Breast epithelium (tissue), 4 donors: Measurements from ENCODE around the gene RNMT. TPM values are rescaled to one million over a fixed set of nuclear protein-coding genes. Genes with fewer than 3 reads are reported as not detected.

Experiments
- DNase-seq, 2 donors: peaks; one replicate each; pipeline ENCODE4 v3.0.0-alpha.2; 2019; ENCODE audit warnings: low spot score in 2 of 2
- H3K27ac ChIP-seq, 2 donors: fragments of 200-600 bp; sonication (generic) in 1 of 2; one replicate each; pipeline ENCODE4 v1.5.1; 2016 to 2019; ENCODE audit warnings: mild to moderate bottlenecking in 1 of 2
- H3K27me3 ChIP-seq, 2 donors: fragments of 200-600 bp; sonication (generic) in 1 of 2; one replicate each; pipeline versions ENCODE4 v1.5.1 to v1.6.0; 2017 to 2019; ENCODE audit warnings: control low read depth in 1 of 2, mild to moderate bottlenecking in 1 of 2
- H3K36me3 ChIP-seq: fragments of 200-600 bp; one replicate; pipeline ENCODE4 v1.5.1; 2019
- H3K4me1 ChIP-seq, 2 donors: fragments of 200-600 bp; sonication (generic); one replicate each; pipeline ENCODE4 v1.5.1; 2016 to 2019; ENCODE audit warnings: control low read depth in 1 of 2
- H3K4me3 ChIP-seq, 3 donors: fragments of 200-600 bp; sonication (generic); 1 replicate in 2 of 3; 2 replicates in 1 of 3; pipeline ENCODE4 v1.5.1; 2016 to 2019; ENCODE audit warnings: mild to moderate bottlenecking in 3 of 3, moderate library complexity in 2 of 3
- H3K9me3 ChIP-seq, 2 donors: fragments of 200-600 bp; sonication (generic) in 1 of 2; one replicate each; pipeline ENCODE4 v1.5.1; 2016 to 2019; ENCODE audit warnings: control low read depth in 1 of 2
- CTCF ChIP-seq, 3 donors: fragments of 450-650 bp; IDR thresholded peaks; one replicate each; pipeline ENCODE4 v1.5.1; 2016 to 2017; ENCODE audit warnings: antibody characterized with exemption in 3 of 3, mild to moderate bottlenecking in 3 of 3, moderate library complexity in 3 of 3
- POLR2A ChIP-seq: fragments of 450-650 bp; IDR thresholded peaks from one replicate; pipeline ENCODE4 v1.6.1; 2016; ENCODE audit warnings: antibody characterized with exemption, mild to moderate bottlenecking, moderate library complexity
- POLR2AphosphoS5 ChIP-seq, 3 donors: sonication (generic); formaldehyde crosslinking; IDR thresholded peaks; one replicate each; pipeline ENCODE4 v1.6.1; 2017; ENCODE audit warnings: antibody characterized with exemption in 3 of 3
- intact Hi-C: fragments of 100-400 bp; cut with DNase I; formaldehyde crosslinking; loops from one replicate; pipeline ENCODE4 v1.15.1; 2023; ENCODE audit warnings: low total_unique reads
- total RNA-seq, 3 donors: library from RNA; depleted of rRNA; stranded (reverse); fragments of >200 nt; gene quantifications; one replicate each; pipeline ENCODE4 v1.1.0, GENCODE V29; 2016

The RNMT gene
- total RNA-seq, 3 donors from 2014 or later: 20.5 to 36.0 (median 23.9) TPM

- H3K4me3 ChIP-seq: no peak overlapping the region
- no peaks in the 10 kb centered on the region for H3K27me3 ChIP-seq
- no peak overlapping the region for H3K27ac ChIP-seq
- no peaks in the 10 kb centered on the region for H3K9me3 ChIP-seq
- H3K36me3 ChIP-seq: no peaks in the 10 kb centered on the region
- H3K4me1 ChIP-seq: no peaks in the 10 kb centered on the region
- no peak for DNase-seq
- intact Hi-C loops: no loop called here
- TF ChIP-seq POLR2A (no peak), CTCF (IDR thresholded peaks at IDR 0.05) (no peak), POLR2AphosphoS5 (IDR thresholded peaks at IDR 0.05) (no peak)
These were observed 85.5 kb downstream of the RNMT start for GRCh38 chr18:13811993-13812392.

GRCh38 chr18:13813271-13813849 lies 86.9 kb downstream of the RNMT start:
- no peaks in the 10 kb centered on the region for H3K27me3 ChIP-seq
- no peaks in the 10 kb centered on the region for H3K36me3 ChIP-seq
- H3K4me3 ChIP-seq: no peak overlapping the region
- no peaks in the 10 kb centered on the region for H3K4me1 ChIP-seq
- no peak overlapping the region for H3K27ac ChIP-seq
- intact Hi-C loops: no loop called here
- peak in 1 of 2 donors; percentile 31 for DNase-seq
- no peaks in the 10 kb centered on the region for H3K9me3 ChIP-seq
- TF ChIP-seq POLR2AphosphoS5 (IDR thresholded peaks at IDR 0.05): no peak
- TF ChIP-seq CTCF (IDR thresholded peaks at IDR 0.05): peak; percentile 38 to 73 (median 51)

Other genes starting within 250 kb of the RNMT start
- 10 to 100 TPM in 2 of 3 donors, 1 to 10 TPM in 1; 7.7 to 15.1 (median 10.5) TPM for gene FAM210A, start 115 bp upstream of the RNMT start, total RNA-seq
- gene MC5R, start 97.5 kb downstream of the RNMT start, total RNA-seq: not detected
- not detected for gene MC2R, start 188.9 kb downstream of the RNMT start, total RNA-seq